Esophagus squamous epithelium (tissue), 4 donors: Measurements from ENCODE around the gene RPL15.

Experiments
- POLR2A ChIP-seq, 4 donors: fragments of 450-650 bp; IDR thresholded peaks; one replicate each; pipeline ENCODE4 v1.6.1; 2017; ENCODE audit warnings: antibody characterized with exemption in 4 of 4, mild to moderate bottlenecking in 4 of 4, moderate library complexity in 3 of 4
- TF ChIP-seq, protein P1 (sequence below), 6 experiments: fragments of 450-650 bp in 4 of 6; fragments of 200-600 bp in 2 of 6; sonication (generic) in 2 of 6; IDR thresholded peaks; one replicate each; pipeline ENCODE4 v1.5.1; 2016 to 2019; ENCODE audit warnings: antibody characterized with exemption in 6 of 6, mild to moderate bottlenecking in 4 of 6, moderate library complexity in 4 of 6

GRCh38 chr3:23911397-23911796, 5.5 kb upstream of the RPL15 start:
- TF ChIP-seq, protein P1, sequence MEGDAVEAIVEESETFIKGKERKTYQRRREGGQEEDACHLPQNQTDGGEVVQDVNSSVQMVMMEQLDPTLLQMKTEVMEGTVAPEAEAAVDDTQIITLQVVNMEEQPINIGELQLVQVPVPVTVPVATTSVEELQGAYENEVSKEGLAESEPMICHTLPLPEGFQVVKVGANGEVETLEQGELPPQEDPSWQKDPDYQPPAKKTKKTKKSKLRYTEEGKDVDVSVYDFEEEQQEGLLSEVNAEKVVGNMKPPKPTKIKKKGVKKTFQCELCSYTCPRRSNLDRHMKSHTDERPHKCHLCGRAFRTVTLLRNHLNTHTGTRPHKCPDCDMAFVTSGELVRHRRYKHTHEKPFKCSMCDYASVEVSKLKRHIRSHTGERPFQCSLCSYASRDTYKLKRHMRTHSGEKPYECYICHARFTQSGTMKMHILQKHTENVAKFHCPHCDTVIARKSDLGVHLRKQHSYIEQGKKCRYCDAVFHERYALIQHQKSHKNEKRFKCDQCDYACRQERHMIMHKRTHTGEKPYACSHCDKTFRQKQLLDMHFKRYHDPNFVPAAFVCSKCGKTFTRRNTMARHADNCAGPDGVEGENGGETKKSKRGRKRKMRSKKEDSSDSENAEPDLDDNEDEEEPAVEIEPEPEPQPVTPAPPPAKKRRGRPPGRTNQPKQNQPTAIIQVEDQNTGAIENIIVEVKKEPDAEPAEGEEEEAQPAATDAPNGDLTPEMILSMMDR (IDR thresholded peaks at IDR 0.05) = no peak
- no peak for TF ChIP-seq POLR2A (IDR thresholded peaks at IDR 0.05)
